AG10803 (cell line): Measurements from ENCODE around the gene REV1.

Source experiments
- DNase-seq: peaks from one replicate; pipeline ENCODE4 v3.0.0; 2010; ENCODE audit warnings: low read depth
- H3K4me3 ChIP-seq: 2 replicates; pipeline ENCODE4 v1.5.1; 2011; ENCODE audit warnings: mild to moderate bottlenecking, low read length, control low read depth
- TF ChIP-seq, protein P1 (sequence below): conservative IDR thresholded peaks from 2 replicates; pipeline ENCODE4 v1.5.1; 2011; ENCODE audit warnings: mild to moderate bottlenecking, low read length, control low read depth, inconsistent platforms

REV1 gene

DNA sequence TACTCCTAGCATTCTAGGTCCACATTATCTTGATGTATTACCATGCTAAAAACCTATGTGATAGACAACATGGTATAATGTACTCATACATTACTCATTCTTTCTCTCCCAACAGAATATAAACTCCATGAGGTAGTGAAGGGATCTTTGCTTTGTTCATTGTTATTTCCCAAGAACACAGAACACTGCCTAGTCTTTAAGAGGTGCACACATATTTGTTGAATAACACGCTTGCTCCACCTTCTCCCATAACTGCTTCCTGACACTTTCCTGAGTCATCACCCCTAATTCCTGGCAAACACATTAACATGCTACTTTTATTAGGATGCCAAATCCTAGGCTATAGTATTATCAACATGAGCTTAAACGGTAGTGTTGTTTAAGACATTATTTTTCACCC lies 41.3 kb downstream of the REV1 start:
- no peak overlapping the region for H3K4me3 ChIP-seq
- peak; percentile 60 for DNase-seq
- TF ChIP-seq, protein P1, sequence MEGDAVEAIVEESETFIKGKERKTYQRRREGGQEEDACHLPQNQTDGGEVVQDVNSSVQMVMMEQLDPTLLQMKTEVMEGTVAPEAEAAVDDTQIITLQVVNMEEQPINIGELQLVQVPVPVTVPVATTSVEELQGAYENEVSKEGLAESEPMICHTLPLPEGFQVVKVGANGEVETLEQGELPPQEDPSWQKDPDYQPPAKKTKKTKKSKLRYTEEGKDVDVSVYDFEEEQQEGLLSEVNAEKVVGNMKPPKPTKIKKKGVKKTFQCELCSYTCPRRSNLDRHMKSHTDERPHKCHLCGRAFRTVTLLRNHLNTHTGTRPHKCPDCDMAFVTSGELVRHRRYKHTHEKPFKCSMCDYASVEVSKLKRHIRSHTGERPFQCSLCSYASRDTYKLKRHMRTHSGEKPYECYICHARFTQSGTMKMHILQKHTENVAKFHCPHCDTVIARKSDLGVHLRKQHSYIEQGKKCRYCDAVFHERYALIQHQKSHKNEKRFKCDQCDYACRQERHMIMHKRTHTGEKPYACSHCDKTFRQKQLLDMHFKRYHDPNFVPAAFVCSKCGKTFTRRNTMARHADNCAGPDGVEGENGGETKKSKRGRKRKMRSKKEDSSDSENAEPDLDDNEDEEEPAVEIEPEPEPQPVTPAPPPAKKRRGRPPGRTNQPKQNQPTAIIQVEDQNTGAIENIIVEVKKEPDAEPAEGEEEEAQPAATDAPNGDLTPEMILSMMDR = no peak

- TF ChIP-seq, protein P1 = no peak
- DNase-seq = no peak
- no peak overlapping the region for H3K4me3 ChIP-seq
Measured at GRCh38 chr2:99445065-99445464, 44.8 kb downstream of the REV1 start.

DNA sequence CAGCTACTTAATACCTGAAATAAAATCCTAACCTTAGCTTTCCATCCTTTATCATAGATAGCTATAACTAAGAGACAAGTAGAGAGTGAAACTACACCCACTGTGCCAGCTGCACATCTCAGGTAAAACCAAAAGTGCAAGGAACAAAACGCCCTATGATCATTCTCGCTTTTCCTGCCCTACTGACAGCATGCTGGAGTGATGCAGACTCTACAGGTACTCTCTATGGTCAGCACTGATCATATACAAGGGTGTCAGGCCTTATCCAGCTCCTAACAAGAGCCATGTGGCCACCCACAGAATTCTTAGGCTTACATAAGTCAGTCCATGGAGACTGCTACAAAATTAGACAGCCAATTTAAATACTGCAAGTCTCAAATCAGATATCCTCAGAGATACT lies 45.6 kb downstream of the REV1 start:
- no peak for DNase-seq
- TF ChIP-seq, protein P1 = no peak
- no peak overlapping the region for H3K4me3 ChIP-seq

- DNase-seq = peak; percentile 17
- TF ChIP-seq, protein P1 = peak; percentile 41
- no peak overlapping the region for H3K4me3 ChIP-seq
Measured at GRCh38 chr2:99442837-99443236, 47.0 kb downstream of the REV1 start.

GRCh38 chr2:99439971-99440505 lies 49.8 kb downstream of the REV1 start:
- H3K4me3 ChIP-seq = no peak overlapping the region
- TF ChIP-seq, protein P1 = no peak
- no peak for DNase-seq

GRCh38 chr2:99436874-99437273 lies 52.9 kb downstream of the REV1 start:
- DNase-seq = no peak
- H3K4me3 ChIP-seq = no peak overlapping the region
- TF ChIP-seq, protein P1 = no peak

GRCh38 chr2:99433340-99433739 lies 56.5 kb downstream of the REV1 start:
- DNase-seq = no peak
- H3K4me3 ChIP-seq = no peak overlapping the region
- TF ChIP-seq, protein P1 = no peak
